ENCODE measurements around the gene SLC26A11.

- no peak for TF ChIP-seq POLR2A (IDR thresholded peaks at IDR 0.05; ENCODE audit: low read length)
- TF ChIP-seq GATA1 (IDR thresholded peaks at IDR 0.05; ENCODE audit: low read depth, low read length), result no peak
Measured at GRCh38 chr17:80191192-80191591, 29.0 kb upstream of the SLC26A11 start.

All from erythroblast (primary cell).